Measurements from ENCODE around the gene CAND1.

Gene CAND1

GRCh38 chr12:67331123-67331522 lies 62.0 kb downstream of the CAND1 start:
- Histone ChIP-seq H3K9ac (ENCODE audit: low read length) (no peak overlapping the region), H3K4me2 (ENCODE audit: low read depth, low read length, poor library complexity, severe bottlenecking) (no peak overlapping the region), H3K36me3 (ENCODE audit: low read length) (peaks cover 11% of the 10 kb centered on the region; the same call in 1 of the 2 replicates), H3K9me2 (replicated peaks; ENCODE audit: insufficient read depth, low read length) (no peaks in the 10 kb centered on the region), H3K27me3 (ENCODE audit: low read length) (no peaks in the 10 kb centered on the region), H2AFZ (ENCODE audit: low read depth, low read length, severe bottlenecking) (no peak overlapping the region), H3F3A (ENCODE audit: insufficient read depth) (no peaks in the 10 kb centered on the region; the same call in 1 of the 2 replicates), H3K79me2 (ENCODE audit: insufficient read depth, low read length) (no peaks in the 10 kb centered on the region; the same call in 1 of the 2 replicates), H3K27ac (ENCODE audit: low read depth, low read length) (no peak overlapping the region), H3K4me3 (ENCODE audit: insufficient read depth, low read length, poor library complexity, severe bottlenecking) (no peak overlapping the region), H4K20me1 (ENCODE audit: low read depth, low read length) (no peaks in the 10 kb centered on the region), H3K9me3 (ENCODE audit: insufficient read depth, low read length) (no peaks in the 10 kb centered on the region)
- TF ChIP-seq CTCF (IDR thresholded peaks at IDR 0.05; ENCODE audit: insufficient read depth, low read length, poor library complexity, severe bottlenecking) (no peak), EZH2phosphoT487 (conservative IDR thresholded peaks at IDR 0.05; ENCODE audit: low read length) (no peak)

GRCh38 chr12:67331828-67332227 lies 62.7 kb downstream of the CAND1 start:
- no peak overlapping the region for H3K4me2 ChIP-seq (ENCODE audit: low read depth, low read length, poor library complexity, severe bottlenecking)
- H3F3A ChIP-seq (ENCODE audit: insufficient read depth), result no peaks in the 10 kb centered on the region
- TF ChIP-seq CTCF (IDR thresholded peaks at IDR 0.05; ENCODE audit: insufficient read depth, low read length, poor library complexity, severe bottlenecking), result no peak
- TF ChIP-seq EZH2phosphoT487 (conservative IDR thresholded peaks at IDR 0.05; ENCODE audit: low read length), result no peak
- no peaks in the 10 kb centered on the region for H4K20me1 ChIP-seq (ENCODE audit: low read depth, low read length)
- H3K27ac ChIP-seq (ENCODE audit: low read depth, low read length), result no peak overlapping the region
- peaks cover 17% of the 10 kb centered on the region for H3K36me3 ChIP-seq (ENCODE audit: low read length)
- no peaks in the 10 kb centered on the region for H3K9me2 ChIP-seq (replicated peaks; ENCODE audit: insufficient read depth, low read length)
- no peak overlapping the region for H3K4me3 ChIP-seq (ENCODE audit: insufficient read depth, low read length, poor library complexity, severe bottlenecking)
- no peaks in the 10 kb centered on the region; the same call in 1 of the 2 replicates for H3K79me2 ChIP-seq (ENCODE audit: insufficient read depth, low read length)
- H2AFZ ChIP-seq (ENCODE audit: low read depth, low read length, severe bottlenecking), result no peak overlapping the region
- no peaks in the 10 kb centered on the region for H3K9me3 ChIP-seq (ENCODE audit: insufficient read depth, low read length)
- no peaks in the 10 kb centered on the region for H3K27me3 ChIP-seq (ENCODE audit: low read length)
- no peak overlapping the region for H3K9ac ChIP-seq (ENCODE audit: low read length)

- Histone ChIP-seq H3K36me3 (ENCODE audit: low read length) (peaks cover 34% of the 10 kb centered on the region), H3K9me2 (replicated peaks; ENCODE audit: insufficient read depth, low read length) (no peaks in the 10 kb centered on the region), H3K4me2 (ENCODE audit: low read depth, low read length, poor library complexity, severe bottlenecking) (no peak overlapping the region), H3K79me2 (ENCODE audit: insufficient read depth, low read length) (no peaks in the 10 kb centered on the region; the same call in 1 of the 2 replicates), H3K9me3 (ENCODE audit: insufficient read depth, low read length) (peaks cover 6% of the 10 kb centered on the region; the same call in 1 of the 2 replicates), H4K20me1 (ENCODE audit: low read depth, low read length) (no peaks in the 10 kb centered on the region), H3K9ac (ENCODE audit: low read length) (no peak overlapping the region), H3K27me3 (ENCODE audit: low read length) (no peaks in the 10 kb centered on the region), H2AFZ (ENCODE audit: low read depth, low read length, severe bottlenecking) (no peak overlapping the region), H3K4me3 (ENCODE audit: insufficient read depth, low read length, poor library complexity, severe bottlenecking) (no peak overlapping the region), H3K27ac (ENCODE audit: low read depth, low read length) (no peak overlapping the region), H3F3A (ENCODE audit: insufficient read depth) (no peaks in the 10 kb centered on the region)
- no peak for TF ChIP-seq CTCF (IDR thresholded peaks at IDR 0.05; ENCODE audit: insufficient read depth, low read length, poor library complexity, severe bottlenecking)
- no peak for TF ChIP-seq EZH2phosphoT487 (conservative IDR thresholded peaks at IDR 0.05; ENCODE audit: low read length)
Observed at GRCh38 chr12:67333649-67334048, 64.5 kb downstream of the CAND1 start.
